DMS114 treated with DMSO at 0.1 percent for 48 hours (cell line): ENCODE measurements around the gene DOCK1.

ENCODE experiments used
- DNase-seq: peaks from one replicate; lab custom pipeline; 2025; ENCODE audit not compliant: unreplicated experiment; lab: John Stamatoyannopoulos, UW

The DOCK1 gene

GRCh38 chr10:127485153-127485857, 580.1 kb downstream of the DOCK1 start:
- no peak for DNase-seq

- DNase-seq: no peak
Observed at GRCh38 chr10:127486355-127486754, 581.1 kb downstream of the DOCK1 start.

GRCh38 chr10:127492607-127493250, 587.5 kb downstream of the DOCK1 start:
- no peak for DNase-seq

- DNase-seq: no peak
Observed at GRCh38 chr10:127496035-127496434, 590.8 kb downstream of the DOCK1 start.

GRCh38 chr10:127497685-127498084, 592.5 kb downstream of the DOCK1 start:
- no peak for DNase-seq

- no peak for DNase-seq
Observed at GRCh38 chr10:127498087-127498486, 592.9 kb downstream of the DOCK1 start.

- DNase-seq: no peak
Observed at GRCh38 chr10:127500127-127500526, 594.9 kb downstream of the DOCK1 start.
